ENCODE measurements around the gene WFS1.

The WFS1 gene

GRCh38 chr4:6235012-6235411 is 34.6 kb upstream of the WFS1 start:
- DNase-seq: no peak

GRCh38 chr4:6235901-6236640 is 33.6 kb upstream of the WFS1 start:
- no peak for DNase-seq

GRCh38 chr4:6236816-6237390 is 32.7 kb upstream of the WFS1 start:
- no peak for DNase-seq

DNA sequence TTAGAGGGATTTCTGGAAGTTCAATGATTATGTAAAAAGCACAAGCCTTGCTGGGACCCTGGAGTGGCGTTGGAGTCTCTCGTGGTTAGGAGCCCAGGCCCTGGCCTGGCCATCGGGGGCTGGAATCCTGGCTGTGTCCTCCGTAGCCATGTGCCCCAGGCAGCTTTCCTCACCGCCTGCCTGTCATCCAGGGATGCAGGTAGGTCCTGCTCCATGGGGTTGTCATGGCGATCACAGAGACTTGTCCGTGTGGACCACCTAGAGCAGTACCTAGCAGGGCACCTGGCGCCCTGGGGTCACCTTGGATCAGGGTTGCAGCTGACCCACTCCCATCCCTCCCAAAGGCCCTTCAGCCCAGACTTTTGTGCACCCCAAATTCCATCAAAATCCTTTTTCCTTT is 30.2 kb upstream of the WFS1 start:
- DNase-seq: no peak

GRCh38 chr4:6239968-6240367 is 29.7 kb upstream of the WFS1 start:
- DNase-seq: no peak

- no peak for DNase-seq
Observed at GRCh38 chr4:6241062-6241845, 28.4 kb upstream of the WFS1 start.

DNA sequence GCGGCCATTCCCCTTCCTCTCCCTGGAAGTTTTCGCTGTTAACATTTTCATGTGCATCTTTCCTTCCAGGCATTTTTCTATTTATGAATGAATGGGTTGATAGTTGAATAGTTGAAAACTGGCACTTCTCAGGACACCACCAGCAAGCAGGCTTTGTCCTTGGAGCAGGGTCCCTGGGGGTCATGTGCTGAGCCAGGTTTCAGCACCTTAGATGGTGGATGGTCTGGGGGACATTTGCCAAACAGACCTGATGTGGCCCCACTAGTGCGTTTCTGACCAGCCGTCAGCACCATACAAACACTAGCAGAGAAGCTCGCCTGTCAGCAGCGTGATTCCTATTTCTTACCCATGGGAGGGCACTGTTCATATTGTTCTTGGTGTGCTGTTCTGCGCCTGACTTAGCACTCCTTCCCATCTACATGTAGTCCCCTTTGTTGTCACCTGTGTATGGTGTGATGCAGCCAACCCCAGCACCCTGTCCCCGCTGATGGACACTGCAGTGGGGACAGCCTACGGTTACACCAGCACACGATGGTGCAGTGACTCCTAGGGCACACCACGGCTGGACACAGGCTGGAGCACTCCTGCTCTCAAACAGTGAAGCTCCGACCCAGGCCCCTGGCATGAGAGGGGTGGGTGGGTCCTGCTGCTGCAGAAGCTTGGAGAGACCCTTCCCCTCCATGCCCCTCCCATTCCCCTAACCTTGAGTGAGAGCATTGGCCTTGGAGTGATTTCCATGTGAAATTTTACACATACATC is 27.2 kb upstream of the WFS1 start:
- no peak for DNase-seq

DNA sequence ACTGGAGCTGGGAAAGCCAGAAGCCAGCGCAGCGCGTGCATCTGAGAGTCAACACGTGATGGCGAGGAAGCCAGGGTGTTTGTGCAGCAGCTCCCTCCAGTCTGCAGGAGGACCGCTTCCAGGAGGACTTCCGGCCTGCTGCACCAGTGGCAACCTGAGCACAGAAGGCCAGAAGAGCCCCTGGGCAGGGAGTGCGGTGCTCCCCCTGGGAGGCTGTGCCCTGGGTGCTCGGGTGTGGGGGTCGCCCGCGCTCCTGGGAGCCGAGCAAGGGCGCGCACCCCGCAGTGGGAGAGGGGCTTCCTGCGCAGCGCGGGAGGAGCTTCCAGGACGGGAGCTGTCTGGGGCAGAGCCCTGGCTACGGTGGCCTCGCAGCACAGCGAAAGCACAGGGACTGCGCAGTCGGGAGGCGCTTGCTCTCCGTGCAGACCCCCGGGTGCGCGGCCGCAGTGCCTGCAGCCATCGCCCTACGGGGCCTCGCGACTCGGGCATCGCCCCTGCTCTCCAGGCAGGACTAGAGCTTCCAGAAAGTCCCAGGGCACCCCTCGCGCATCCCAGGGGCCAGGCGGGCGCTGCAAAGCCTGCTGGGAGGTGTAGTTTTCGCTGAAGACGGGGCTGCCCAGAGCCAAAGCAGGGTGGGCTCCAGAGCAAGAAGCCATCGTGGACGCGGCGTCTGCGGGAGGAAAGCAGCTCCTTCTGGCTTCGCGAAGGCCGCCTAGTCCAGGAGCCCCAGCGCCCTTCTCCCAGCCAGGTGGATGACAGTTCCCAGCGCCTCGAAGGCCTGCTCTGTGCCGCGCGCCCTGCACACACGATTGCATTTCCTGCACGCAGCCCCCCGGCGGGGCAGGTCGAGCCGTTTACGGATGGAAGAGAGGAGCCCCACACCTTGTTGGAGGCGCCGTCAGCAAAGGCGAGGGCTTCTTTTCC is 24.1 kb upstream of the WFS1 start:
- no peak for DNase-seq

GRCh38 chr4:6246170-6246634 is 23.4 kb upstream of the WFS1 start:
- DNase-seq: no peak

DNA sequence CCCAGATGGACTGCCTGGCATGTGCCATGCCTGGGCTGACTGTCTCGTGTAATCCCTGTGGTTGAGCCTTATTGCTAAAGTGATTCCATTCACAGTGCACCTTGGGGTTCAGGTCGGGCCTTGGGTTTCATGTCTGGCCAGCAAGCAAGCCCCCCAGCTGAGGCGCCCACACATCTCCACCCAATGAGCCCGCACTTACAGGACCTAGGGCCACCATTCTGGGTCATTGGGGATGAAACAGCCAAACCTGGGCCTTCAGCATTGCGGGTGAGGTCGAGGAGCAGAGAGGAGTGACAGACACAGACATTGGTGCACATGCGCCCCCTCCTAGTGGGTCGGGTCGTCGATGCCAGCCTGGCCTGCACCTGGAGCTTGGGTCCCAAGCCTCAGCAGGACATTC is 21.3 kb upstream of the WFS1 start:
- no peak for DNase-seq

GRCh38 chr4:6250235-6250983 is 19.2 kb upstream of the WFS1 start:
- DNase-seq: peak; percentile 83 to 89

DNA sequence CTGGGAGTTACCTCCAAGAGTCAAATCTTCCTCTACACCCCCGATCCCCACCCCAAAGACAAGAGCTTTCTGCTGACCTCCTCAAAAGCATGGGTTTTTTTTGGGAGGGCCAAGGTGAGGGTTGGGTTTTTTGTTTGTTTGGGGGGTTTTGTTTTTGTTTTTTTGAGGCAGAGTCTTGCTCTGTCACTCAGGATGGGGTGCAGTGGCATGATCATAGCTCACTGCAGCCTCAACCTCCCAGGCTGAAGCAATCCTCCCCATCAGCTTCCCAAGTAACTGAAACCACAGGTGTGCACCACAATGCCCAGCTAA is 18.7 kb upstream of the WFS1 start:
- DNase-seq: no peak

DNA sequence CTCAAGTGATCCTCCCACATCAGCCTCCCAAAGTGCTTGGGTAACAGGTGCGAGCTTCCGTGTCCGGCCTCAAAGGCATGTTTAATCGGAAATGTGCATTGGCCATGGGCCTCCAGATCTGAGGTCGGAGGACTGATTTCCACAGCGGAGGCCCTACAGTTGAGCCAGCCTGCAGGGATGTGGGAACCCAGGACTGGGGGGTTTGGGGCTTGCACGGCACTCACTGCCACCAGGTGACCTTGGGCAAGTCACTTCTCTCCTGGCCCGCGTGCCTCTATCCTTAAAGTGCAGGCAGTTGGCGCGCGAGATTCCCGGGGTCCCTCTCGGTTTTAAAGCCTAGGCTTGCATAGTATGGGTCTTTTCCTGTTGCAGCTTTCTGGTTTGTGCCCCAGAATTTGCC is 18.3 kb upstream of the WFS1 start:
- DNase-seq: no peak

DNA sequence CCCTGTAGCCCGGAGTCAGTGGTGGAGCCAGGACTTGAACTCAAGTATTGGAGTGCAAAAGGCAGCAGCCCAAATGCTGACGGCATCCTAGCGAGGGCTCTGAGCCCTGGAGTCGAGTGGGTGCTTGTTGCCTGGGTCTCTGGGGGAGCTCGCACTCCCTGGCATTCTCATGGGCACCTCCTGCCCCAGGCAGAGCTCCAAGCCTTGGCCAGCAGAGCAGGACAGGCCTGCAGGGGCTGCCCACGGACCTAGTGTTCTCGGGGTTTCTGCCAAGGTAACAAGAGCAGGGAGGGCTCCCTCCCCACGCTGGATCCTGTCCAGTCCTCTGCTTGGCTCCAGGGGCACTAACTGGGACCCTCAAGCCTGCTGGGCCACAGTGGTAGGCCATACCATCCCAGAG is 17.6 kb upstream of the WFS1 start:
- DNase-seq: no peak

- DNase-seq: no peak
Observed at GRCh38 chr4:6253111-6253510, 16.5 kb upstream of the WFS1 start.

DNA sequence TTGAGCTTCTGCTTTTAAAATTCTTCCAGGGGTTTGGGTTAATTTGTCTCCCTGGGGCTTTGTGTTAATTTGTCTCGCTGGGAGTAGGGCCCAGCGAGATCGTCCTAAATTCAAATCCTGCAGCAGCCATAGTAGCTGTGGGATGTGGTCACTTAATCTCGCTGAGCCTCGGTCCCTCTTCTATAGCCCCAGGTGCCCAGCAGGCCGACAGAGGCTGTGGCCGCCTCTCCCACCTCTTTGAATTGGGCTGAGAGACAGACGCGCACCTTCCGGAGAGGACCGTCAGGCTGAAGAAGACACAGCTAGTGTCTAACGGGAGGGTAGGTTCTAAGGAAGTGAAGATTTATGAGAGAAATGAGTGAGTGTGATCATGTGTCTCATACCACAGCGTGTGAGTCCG is 15.7 kb upstream of the WFS1 start:
- no peak for DNase-seq

DNA sequence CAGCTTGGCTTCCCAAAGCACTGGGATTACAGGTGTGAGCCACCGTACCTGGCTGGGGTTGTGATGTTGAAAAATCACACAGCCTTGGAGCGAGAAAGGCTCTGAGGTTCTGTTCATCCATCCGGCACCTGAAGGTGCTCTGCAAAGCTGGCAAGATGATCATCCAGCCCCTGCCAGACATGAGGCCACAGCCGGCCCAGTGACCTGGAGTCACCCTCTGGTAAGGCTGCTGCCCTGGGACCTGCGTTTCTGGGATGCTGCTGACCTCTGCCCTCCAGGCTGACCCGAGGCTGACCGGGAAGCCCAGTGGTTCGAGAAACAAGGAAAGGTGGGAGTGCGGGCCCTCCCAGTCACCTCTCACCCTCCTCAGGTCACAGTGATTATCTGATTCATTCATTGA is 13.5 kb upstream of the WFS1 start:
- DNase-seq: no peak

DNA sequence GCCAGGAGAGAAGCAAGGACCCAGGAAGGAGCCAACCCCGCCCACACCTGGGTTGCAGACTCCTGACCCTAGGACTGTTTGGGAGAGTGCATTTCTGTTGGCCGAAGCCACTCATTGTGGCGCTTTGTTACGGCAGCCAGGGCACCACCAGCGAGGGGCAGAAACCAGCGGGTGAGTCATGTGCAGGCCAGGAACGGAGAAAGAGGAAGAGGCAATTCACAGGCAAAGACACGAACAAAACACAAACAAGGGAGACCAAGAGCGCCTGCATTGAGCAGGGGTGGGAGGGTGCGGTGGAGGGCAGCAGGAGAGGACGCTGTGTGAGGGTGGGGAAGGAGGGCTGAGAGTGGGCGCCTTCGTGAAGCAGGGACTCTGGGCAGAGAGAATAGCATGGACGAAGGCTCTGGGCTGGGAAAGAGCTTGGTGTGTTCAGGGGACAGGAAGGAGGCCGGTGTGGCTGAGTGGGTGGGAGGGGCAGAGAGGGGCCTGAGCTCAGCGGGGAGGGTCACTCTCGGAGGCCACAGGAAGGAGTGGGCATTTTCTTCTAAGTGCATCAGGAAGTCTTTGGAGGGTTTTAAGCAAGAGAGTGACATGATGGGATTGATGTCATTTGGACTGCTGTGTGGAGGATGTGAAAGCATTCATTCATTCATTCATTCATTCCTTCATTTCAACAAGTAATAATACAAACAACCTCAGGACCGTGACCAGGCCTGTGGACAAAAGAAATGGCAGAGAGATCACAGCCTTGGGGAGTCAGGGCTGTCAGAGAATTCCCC is 12.2 kb upstream of the WFS1 start:
- no peak for DNase-seq

DNA sequence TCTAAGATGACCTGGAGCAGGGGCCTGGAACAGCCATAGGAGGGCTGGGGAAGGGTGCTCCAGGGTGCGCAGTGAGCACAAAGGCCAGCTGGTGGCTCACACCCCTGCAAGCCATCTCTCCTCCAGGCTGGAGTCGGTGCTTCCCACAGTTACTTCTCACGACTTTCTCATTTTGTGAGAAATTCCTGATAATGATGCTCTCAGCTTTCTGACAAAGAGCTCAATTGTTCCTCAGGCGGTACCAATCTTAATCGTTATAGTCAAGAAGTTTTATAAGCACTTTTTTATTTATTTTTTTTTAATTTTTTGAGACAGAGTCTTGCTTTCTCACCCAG is 11.7 kb upstream of the WFS1 start:
- DNase-seq: no peak

DNA sequence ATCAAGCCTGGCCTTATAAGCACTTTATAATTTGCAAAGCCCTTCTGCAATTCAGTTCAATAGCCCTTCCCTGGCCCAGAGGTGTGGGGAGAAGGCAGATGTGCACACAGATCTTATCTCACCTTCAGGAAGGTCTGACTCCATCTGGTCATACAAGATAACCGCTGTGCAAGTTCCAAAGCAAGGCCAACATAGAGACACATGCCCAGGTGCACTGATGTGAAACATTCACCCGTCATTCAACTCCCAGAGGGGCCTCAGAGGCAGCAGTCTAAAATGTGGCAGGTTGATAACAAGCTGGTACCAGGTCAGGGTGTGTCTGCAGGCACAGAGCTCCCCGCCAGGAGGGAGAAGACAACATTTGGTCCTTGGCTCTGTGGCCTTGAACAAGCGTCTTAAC is 10.9 kb upstream of the WFS1 start:
- DNase-seq: peak; percentile 13 to 45

- no peak for DNase-seq
Observed at GRCh38 chr4:6259886-6260285, 9.8 kb upstream of the WFS1 start.
